ENCODE data around the gene AUTS2. TPM values are rescaled to one million over a fixed set of nuclear protein-coding genes. Genes with fewer than 3 reads are reported as not detected.

AUTS2 gene
- total RNA-seq, 1 experiment from 2014 or later: 256 TPM

GRCh38 chr7:69920797-69921196, 322.5 kb downstream of the AUTS2 start:
- Histone ChIP-seq H2BK12ac (ENCODE audit: insufficient read length, low read depth, low read length) (no peak overlapping the region), H4K5ac (ENCODE audit: insufficient read length, low read depth, low read length) (no peak overlapping the region), H3K9ac (ENCODE audit: extremely low read depth, insufficient read length, low read length) (no peak overlapping the region), H4K8ac (replicated peaks; ENCODE audit: insufficient read length, low read depth, low read length) (no peak overlapping the region), H2BK15ac (ENCODE audit: low read depth, low read length) (no peak overlapping the region), H3K79me2 (ENCODE audit: insufficient read depth, low read length) (no peaks in the 10 kb centered on the region), H2BK20ac (ENCODE audit: low read depth, low read length, poor library complexity, severe bottlenecking) (no peak overlapping the region), H3K56ac (ENCODE audit: insufficient read length, low read depth, low read length) (no peak overlapping the region), H3K4ac (ENCODE audit: low read depth, low read length) (no peak overlapping the region), H3K4me1 (ENCODE audit: insufficient read depth, low read length) (no peaks in the 10 kb centered on the region), H4K91ac (ENCODE audit: insufficient read length, low read depth, low read length) (no peak overlapping the region), H3K23me2 (ENCODE audit: insufficient read length, low read depth, low read length, poor library complexity, severe bottlenecking) (no peaks in the 10 kb centered on the region), H2BK5ac (ENCODE audit: insufficient read length, low read length) (no peak overlapping the region), H2AK5ac (ENCODE audit: insufficient read length, low read length) (no peak overlapping the region), H2AFZ (ENCODE audit: low read length) (no peak overlapping the region), H2BK120ac (ENCODE audit: low read depth, low read length, poor library complexity, severe bottlenecking) (no peak overlapping the region), H3K23ac (ENCODE audit: insufficient read length, low read depth, low read length) (no peak overlapping the region), H3T11ph (ENCODE audit: low read length) (no peak overlapping the region), H3K18ac (ENCODE audit: insufficient read length, low read depth, low read length) (no peak overlapping the region), H3K4me2 (ENCODE audit: insufficient read depth, insufficient read length, low read length) (no peak overlapping the region), H3K27ac (ENCODE audit: insufficient read length, low read depth, low read length) (no peak overlapping the region), H3K9me3 (ENCODE audit: control insufficient read depth, low read depth, low read length) (no peaks in the 10 kb centered on the region), H4K20me1 (ENCODE audit: control insufficient read depth, insufficient read depth, insufficient read length) (no peaks in the 10 kb centered on the region), H3K79me1 (ENCODE audit: insufficient read depth, low read depth, low read length, poor library complexity, severe bottlenecking) (no peaks in the 10 kb centered on the region), H3K14ac (ENCODE audit: insufficient read depth, low read length) (no peak overlapping the region), H3K27me3 (ENCODE audit: insufficient read depth, low read length) (no peaks in the 10 kb centered on the region)
- H3K27me3 Mint-ChIP-seq (ENCODE audit: low read depth): no peaks in the 10 kb centered on the region
- no peaks in the 10 kb centered on the region for H3K36me3 Mint-ChIP-seq (ENCODE audit: insufficient read depth in 1 of 3, low read depth in 3 of 3)
- WGBS (ENCODE audit: extremely low coverage, insufficient read length, low lambda C conversion rate): no CpG with 5 or more reads among the region's 3 CpGs
- H3K4me3 Mint-ChIP-seq: no peak overlapping the region
- H3K27ac Mint-ChIP-seq: no peak overlapping the region
- H3K9me3 Mint-ChIP-seq: no peaks in the 10 kb centered on the region
- DNase-seq: no peak
- H3K4me1 Mint-ChIP-seq: no peaks in the 10 kb centered on the region
- TF ChIP-seq, protein P1, sequence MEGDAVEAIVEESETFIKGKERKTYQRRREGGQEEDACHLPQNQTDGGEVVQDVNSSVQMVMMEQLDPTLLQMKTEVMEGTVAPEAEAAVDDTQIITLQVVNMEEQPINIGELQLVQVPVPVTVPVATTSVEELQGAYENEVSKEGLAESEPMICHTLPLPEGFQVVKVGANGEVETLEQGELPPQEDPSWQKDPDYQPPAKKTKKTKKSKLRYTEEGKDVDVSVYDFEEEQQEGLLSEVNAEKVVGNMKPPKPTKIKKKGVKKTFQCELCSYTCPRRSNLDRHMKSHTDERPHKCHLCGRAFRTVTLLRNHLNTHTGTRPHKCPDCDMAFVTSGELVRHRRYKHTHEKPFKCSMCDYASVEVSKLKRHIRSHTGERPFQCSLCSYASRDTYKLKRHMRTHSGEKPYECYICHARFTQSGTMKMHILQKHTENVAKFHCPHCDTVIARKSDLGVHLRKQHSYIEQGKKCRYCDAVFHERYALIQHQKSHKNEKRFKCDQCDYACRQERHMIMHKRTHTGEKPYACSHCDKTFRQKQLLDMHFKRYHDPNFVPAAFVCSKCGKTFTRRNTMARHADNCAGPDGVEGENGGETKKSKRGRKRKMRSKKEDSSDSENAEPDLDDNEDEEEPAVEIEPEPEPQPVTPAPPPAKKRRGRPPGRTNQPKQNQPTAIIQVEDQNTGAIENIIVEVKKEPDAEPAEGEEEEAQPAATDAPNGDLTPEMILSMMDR (conservative IDR thresholded peaks at IDR 0.05): no peak

Data from H9 (cell line).